Keratinocyte (primary cell): ENCODE results near the gene IFI35. TPM values are rescaled to one million over a fixed set of nuclear protein-coding genes. Genes with fewer than 3 reads are reported as not detected.

Experiments
- DNase-seq: peaks from one replicate; pipeline ENCODE4 v3.0.0-alpha.2; 2011; ENCODE audit warnings: low read depth, missing footprints, low spot score
- FAIRE-seq: peaks from 2 replicates; lab custom pipeline; 2011; peaks lifted over from hg19 to GRCh38; lab: Jason Lieb, UNC
- H2AFZ ChIP-seq: 2 replicates; pipeline ENCODE4 v1.6.0; 2012; ENCODE audit warnings: low read length, control low read depth, inconsistent platforms; ENCODE audit not compliant: control insufficient read depth
- H3K27ac ChIP-seq: 2 replicates; pipeline ENCODE4 v1.5.1; 2011; ENCODE audit warnings: low read length; ENCODE audit not compliant: control insufficient read depth, insufficient read depth
- H3K27me3 ChIP-seq: 3 replicates; pipeline ENCODE4 v1.6.0; 2011; ENCODE audit warnings: low read length; ENCODE audit not compliant: control insufficient read depth, insufficient read depth; ENCODE audit errors: extremely low read depth
- H3K36me3 ChIP-seq, 2 experiments: 2 replicates in 1 of 2; 3 replicates in 1 of 2; pipeline ENCODE4 v1.5.1; 2011; ENCODE audit warnings: low read length in 2 of 2, mild to moderate bottlenecking in 1 of 2; ENCODE audit not compliant: control insufficient read depth in 2 of 2, insufficient read depth in 2 of 2; ENCODE audit errors: extremely low read depth in 1 of 2
- H3K4me1 ChIP-seq: 3 replicates; pipeline ENCODE4 v1.5.1; 2011; ENCODE audit warnings: low read length; ENCODE audit not compliant: control insufficient read depth, insufficient read depth; ENCODE audit errors: extremely low read depth
- H3K4me2 ChIP-seq: 3 replicates; pipeline ENCODE4 v1.6.0; 2011; ENCODE audit warnings: low read depth, low read length; ENCODE audit not compliant: control insufficient read depth, insufficient read depth; ENCODE audit errors: extremely low read depth
- H3K4me3 ChIP-seq, 3 experiments: fragments of 200-600 bp in 1 of 3; sonication (generic) in 1 of 3; 2 replicates in 2 of 3; 3 replicates in 1 of 3; pipeline ENCODE4 v1.5.1; 2011 to 2016; ENCODE audit warnings: low read length in 3 of 3, mild to moderate bottlenecking in 3 of 3, control low read depth in 2 of 3, inconsistent platforms in 1 of 3, low read depth in 1 of 3, mixed read lengths in 1 of 3, mixed run types in 1 of 3, moderate library complexity in 1 of 3; ENCODE audit not compliant: control insufficient read depth in 2 of 3, insufficient read depth in 2 of 3; ENCODE audit errors: extremely low read depth in 1 of 3
- H3K79me2 ChIP-seq: 2 replicates; pipeline ENCODE4 v1.6.0; 2012; ENCODE audit warnings: low read length; ENCODE audit not compliant: control insufficient read depth, insufficient read depth
- H3K9ac ChIP-seq: 3 replicates; pipeline ENCODE4 v1.6.0; 2011; ENCODE audit warnings: low read length; ENCODE audit not compliant: control insufficient read depth, insufficient read depth; ENCODE audit errors: extremely low read depth
- H3K9me1 ChIP-seq: 3 replicates; pipeline ENCODE4 v1.6.0; 2011; ENCODE audit warnings: low read length; ENCODE audit not compliant: control insufficient read depth, insufficient read depth; ENCODE audit errors: extremely low read depth
- H3K9me3 ChIP-seq: 2 replicates; pipeline ENCODE4 v1.5.1; 2012; ENCODE audit warnings: low read depth, low read length; ENCODE audit not compliant: control insufficient read depth
- H4K20me1 ChIP-seq: 3 replicates; pipeline ENCODE4 v1.6.0; 2011; ENCODE audit warnings: low read length; ENCODE audit not compliant: control insufficient read depth, insufficient read depth; ENCODE audit errors: extremely low read depth
- CTCF ChIP-seq, 3 experiments: IDR thresholded peaks in 1 of 3; conservative IDR thresholded peaks in 1 of 3; optimal IDR thresholded peaks in 1 of 3; 2 replicates in 2 of 3; 3 replicates in 1 of 3; pipeline versions ENCODE3 to v1.5.1; 2011; ENCODE audit warnings: low read length in 3 of 3, mild to moderate bottlenecking in 3 of 3, moderate library complexity in 2 of 3, control low read depth in 1 of 3, inconsistent platforms in 1 of 3; ENCODE audit not compliant: insufficient read depth in 2 of 3; ENCODE audit errors: extremely low read depth in 1 of 3
- EZH2 ChIP-seq: IDR thresholded peaks from one replicate; pipeline ENCODE4 v1.6.1; 2012; ENCODE audit warnings: inconsistent platforms, mild to moderate bottlenecking, low read length, moderate library complexity
- dilution Hi-C: fragments of 300-500 bp; cut with MboI; formaldehyde crosslinking; loops from one replicate; pipeline ENCODE4 v1.7.0; 2020; ENCODE audit warnings: low sequenced_read_pairs; ENCODE audit not compliant: extremely low pct_ligation_motif_present
- polyA plus RNA-seq, 5 experiments: library from polyadenylated mRNA; depleted of rRNA in 3 of 5; stranded (reverse) in 3 of 5; stranded (forward) in 1 of 5; unstranded in 1 of 5; fragments of >200 nt; gene quantifications; 1 replicate in 1 of 5; 2 replicates in 3 of 5; 3 replicates in 1 of 5; pipeline versions ENCODE4 v1.2.1 to v1.2.3, GENCODE V29; 2011 to 2012; ENCODE audit warnings: missing spikeins in 2 of 5, low read depth in 1 of 5, low replicate concordance in 1 of 5
- small RNA-seq, 3 experiments: library from RNA; depleted of rRNA; stranded (forward); fragments of <200 nt; gene quantifications; one replicate each; pipeline ENCODE3, GENCODE V24; 2012; ENCODE audit warnings: low read depth in 3 of 3, low replicate concordance in 1 of 3; ENCODE audit not compliant: insufficient read length in 3 of 3

IFI35 gene
- polyA plus RNA-seq, 1 donor (not counting 4 experiments of a cell fraction or from before 2014, with no cell fraction given), result 27.6 TPM

GRCh38 chr17:43056051-43056450 lies 49.5 kb downstream of the IFI35 start:
- TF ChIP-seq CTCF (optimal IDR thresholded peaks at IDR 0.05 in 1 of 3, IDR thresholded peaks at IDR 0.05 in 1 of 3, conservative IDR thresholded peaks at IDR 0.05 in 1 of 3; ENCODE audit: extremely low read depth in 1 of 3, insufficient read depth in 2 of 3, low read length in 3 of 3) (no peak), EZH2 (no peak)
- no peak overlapping the region for H3K4me3 ChIP-seq
- dilution Hi-C loops, result no loop called here
- H2AFZ ChIP-seq, result no peak overlapping the region
- FAIRE-seq, result no peak
- H3K4me1 ChIP-seq, result no peaks in the 10 kb centered on the region
- H3K4me2 ChIP-seq, result no peak overlapping the region
- H3K27me3 ChIP-seq, result no peaks in the 10 kb centered on the region
- no peaks in the 10 kb centered on the region for H3K9me3 ChIP-seq
- H3K79me2 ChIP-seq, result no peaks in the 10 kb centered on the region
- H3K9ac ChIP-seq, result no peak overlapping the region
- H3K27ac ChIP-seq, result no peak overlapping the region
- H3K9me1 ChIP-seq, result no peaks in the 10 kb centered on the region
- DNase-seq, result no peak
- H3K36me3 ChIP-seq, result peaks cover 2 to 3% of the 10 kb centered on the region in 2 experiments
- no peaks in the 10 kb centered on the region for H4K20me1 ChIP-seq

GRCh38 chr17:43062984-43063638 lies 56.5 kb downstream of the IFI35 start:
- Histone ChIP-seq H3K9me3 (no peaks in the 10 kb centered on the region), H3K27ac (no peak overlapping the region), H3K9me1 (no peaks in the 10 kb centered on the region), H3K27me3 (no peaks in the 10 kb centered on the region), H2AFZ (no peak overlapping the region), H3K4me1 (no peaks in the 10 kb centered on the region), H4K20me1 (no peaks in the 10 kb centered on the region), H3K4me2 (no peak overlapping the region), H3K79me2 (no peaks in the 10 kb centered on the region), H3K36me3 (no peaks in the 10 kb centered on the region), H3K4me3 (no peak overlapping the region), H3K9ac (no peak overlapping the region)
- dilution Hi-C loops, result no loop called here
- FAIRE-seq (no peak), DNase-seq (no peak)
- TF ChIP-seq CTCF (optimal IDR thresholded peaks at IDR 0.05 in 1 of 3, IDR thresholded peaks at IDR 0.05 in 1 of 3, conservative IDR thresholded peaks at IDR 0.05 in 1 of 3; ENCODE audit: extremely low read depth in 1 of 3, insufficient read depth in 2 of 3, low read length in 3 of 3) (no peak), EZH2 (no peak)

Small RNAs within 50 kb of the gene (small RNA-seq; reads per million reads assigned to genes)
- gene AARSD1, result 0.07 to 0.33 (median 0.25) reads per million in 3 experiments

Other genes with a start within 250 kb of the IFI35 start
- gene RAMP2, start 245.6 kb upstream of the IFI35 start, polyA plus RNA-seq, result 0.19 TPM in 1 of 3 replicates, not detected in the others
- 122 to 141 TPM (median 133 TPM) in 3 replicates for gene VPS25, start 233.3 kb upstream of the IFI35 start, polyA plus RNA-seq
- gene WNK4, start 226.2 kb upstream of the IFI35 start, polyA plus RNA-seq, result 0.03 to 0.10 TPM (median 0.04 TPM) in 3 replicates
- 83.6 to 97.8 TPM (median 92.4 TPM) in 3 replicates for gene COA3, start 208.1 kb upstream of the IFI35 start, polyA plus RNA-seq
- gene CNTD1, start 207.9 kb upstream of the IFI35 start, polyA plus RNA-seq, result not detected in 3 replicates
- gene BECN1, start 182.5 kb upstream of the IFI35 start, polyA plus RNA-seq, result 71.6 to 94.2 TPM (median 89.8 TPM) in 3 replicates
- 108 to 257 TPM (median 190 TPM) in 3 replicates for gene PSME3, start 173.4 kb upstream of the IFI35 start, polyA plus RNA-seq
- 0.73 to 1.5 TPM (median 0.94 TPM) in 3 replicates for gene AOC2, start 162.2 kb upstream of the IFI35 start, polyA plus RNA-seq
- gene AOC3, start 155.6 kb upstream of the IFI35 start, polyA plus RNA-seq, result 0.18 to 0.30 TPM (median 0.22 TPM) in 3 replicates
- gene G6PC1, start 106.0 kb upstream of the IFI35 start, polyA plus RNA-seq, result not detected in 3 replicates
- gene AARSD1, start 42.3 kb upstream of the IFI35 start, polyA plus RNA-seq, result 38.5 to 49.3 TPM (median 45.0 TPM) in 3 replicates
- 0.19 to 0.44 TPM (median 0.37 TPM) in 3 replicates for gene PTGES3L, start 26.7 kb upstream of the IFI35 start, polyA plus RNA-seq
- gene RUNDC1, start 26.2 kb upstream of the IFI35 start, polyA plus RNA-seq, result 10.8 to 12.8 TPM (median 11.1 TPM) in 3 replicates
- 4,091 to 7,614 TPM (median 7,074 TPM) in 3 replicates for gene RPL27, start 8.4 kb upstream of the IFI35 start, polyA plus RNA-seq
- gene VAT1, start 15.6 kb downstream of the IFI35 start, polyA plus RNA-seq, result 151 to 186 TPM (median 183 TPM) in 3 replicates
- 0.12 to 0.20 TPM (median 0.15 TPM) in 3 replicates for gene RND2, start 18.4 kb downstream of the IFI35 start, polyA plus RNA-seq
- gene BRCA1, start 118.6 kb downstream of the IFI35 start, polyA plus RNA-seq, result 11.1 to 17.2 TPM (median 15.8 TPM) in 3 replicates
- 65.7 to 70.8 TPM (median 67.7 TPM) in 3 replicates for gene NBR1, start 164.4 kb downstream of the IFI35 start, polyA plus RNA-seq
- gene TMEM106A, start 205.1 kb downstream of the IFI35 start, polyA plus RNA-seq, result 0.93 to 1.9 TPM (median 1.1 TPM) in 3 replicates
- not detected in 3 replicates for gene CCDC200, start 221.8 kb downstream of the IFI35 start, polyA plus RNA-seq
- not detected in 3 replicates for gene RNU2-1, start 227.2 kb downstream of the IFI35 start, polyA plus RNA-seq